Skeletal muscle tissue (tissue), 4 donors: Measurements from ENCODE around the gene FGF1. TPM values are rescaled to one million over a fixed set of nuclear protein-coding genes. Genes with fewer than 3 reads are reported as not detected.

Source experiments
- H3K27ac ChIP-seq: one replicate; pipeline ENCODE4 v1.7.0; 2013; ENCODE audit warnings: mild to moderate bottlenecking, low read depth, low read length, inconsistent platforms
- H3K27me3 ChIP-seq, 3 donors: one replicate each; pipeline ENCODE4 v1.7.0; 2013; ENCODE audit warnings: low read length in 3 of 3; ENCODE audit not compliant: control insufficient read depth in 3 of 3, insufficient read depth in 3 of 3
- H3K36me3 ChIP-seq, 3 donors: one replicate each; pipeline ENCODE4 v1.7.0; 2013; ENCODE audit warnings: low read length in 3 of 3; ENCODE audit not compliant: control insufficient read depth in 3 of 3, insufficient read depth in 3 of 3
- H3K4me1 ChIP-seq, 3 donors: one replicate each; pipeline ENCODE4 v1.7.0; 2013; ENCODE audit warnings: low read length in 3 of 3, mild to moderate bottlenecking in 3 of 3; ENCODE audit not compliant: control insufficient read depth in 3 of 3, insufficient read depth in 3 of 3
- H3K4me3 ChIP-seq, 3 donors: one replicate each; pipeline ENCODE4 v1.7.0; 2013; ENCODE audit warnings: low read length in 3 of 3
- H3K9ac ChIP-seq, 3 donors: one replicate each; pipeline ENCODE4 v1.7.0; 2013; ENCODE audit warnings: low read length in 3 of 3, mild to moderate bottlenecking in 3 of 3, moderate library complexity in 2 of 3, low read depth in 1 of 3
- H3K9me3 ChIP-seq, 3 donors: one replicate each; pipeline ENCODE4 v1.7.0; 2013; ENCODE audit warnings: low read length in 3 of 3; ENCODE audit not compliant: control insufficient read depth in 3 of 3
- total RNA-seq: library from RNA; depleted of rRNA; stranded (reverse); fragments of >200 nt; gene quantifications from one replicate; pipeline ENCODE4 v1.2.3, GENCODE V29; 2014
- donor health status: Osteomylitis.

The FGF1 gene
- total RNA-seq, 1 donor from 2014 or later, result 2.6 TPM

- no peaks in the 10 kb centered on the region for H3K36me3 ChIP-seq
- no peaks in the 10 kb centered on the region for H3K4me1 ChIP-seq
- no peak overlapping the region for H3K27ac ChIP-seq
- H3K27me3 ChIP-seq, result no peaks in the 10 kb centered on the region
- no peak overlapping the region for H3K4me3 ChIP-seq
- no peaks in the 10 kb centered on the region for H3K9me3 ChIP-seq
- H3K9ac ChIP-seq, result no peak overlapping the region
Measured at GRCh38 chr5:142578161-142578830, 107.6 kb downstream of the FGF1 start.

- no peaks in the 10 kb centered on the region for H3K9me3 ChIP-seq
- no peaks in the 10 kb centered on the region for H3K36me3 ChIP-seq
- H3K4me1 ChIP-seq, result no peaks in the 10 kb centered on the region
- no peak overlapping the region for H3K9ac ChIP-seq
- no peaks in the 10 kb centered on the region for H3K27me3 ChIP-seq
- no peak overlapping the region for H3K27ac ChIP-seq
- H3K4me3 ChIP-seq, result no peak overlapping the region
Measured at GRCh38 chr5:142576804-142577203, 109.1 kb downstream of the FGF1 start.

DNA sequence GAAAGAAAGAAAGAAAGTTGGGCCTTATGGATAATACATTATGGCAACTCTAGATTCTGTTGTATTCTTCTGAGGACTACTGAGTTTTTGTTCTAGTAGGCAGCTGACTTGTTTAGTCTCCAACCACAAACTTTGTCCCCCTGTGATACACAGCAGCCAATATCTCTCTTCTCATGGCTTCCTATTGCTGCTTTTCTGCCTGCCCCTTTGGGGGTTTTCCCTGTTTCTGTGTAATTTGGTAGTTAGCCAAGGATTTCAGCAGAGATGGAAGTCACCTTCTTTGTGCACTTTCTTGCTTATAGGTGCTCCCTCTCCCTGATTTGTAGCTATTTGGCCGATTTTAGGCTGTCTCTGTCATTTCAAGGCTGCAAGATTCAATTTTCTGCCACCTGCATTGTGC is 109.6 kb downstream of the FGF1 start:
- no peaks in the 10 kb centered on the region for H3K36me3 ChIP-seq
- no peak overlapping the region for H3K9ac ChIP-seq
- no peak overlapping the region for H3K4me3 ChIP-seq
- H3K9me3 ChIP-seq, result no peaks in the 10 kb centered on the region
- no peaks in the 10 kb centered on the region for H3K27me3 ChIP-seq
- no peaks in the 10 kb centered on the region for H3K4me1 ChIP-seq
- no peak overlapping the region for H3K27ac ChIP-seq

- Histone ChIP-seq H3K9ac (no peak overlapping the region), H3K27me3 (no peaks in the 10 kb centered on the region), H3K4me3 (no peak overlapping the region), H3K27ac (no peak overlapping the region), H3K9me3 (no peaks in the 10 kb centered on the region), H3K4me1 (peaks cover 0 to 6% (median 4%) of the 10 kb centered on the region in 3 donors), H3K36me3 (no peaks in the 10 kb centered on the region)
Measured at GRCh38 chr5:142572006-142572405, 113.9 kb downstream of the FGF1 start.

DNA sequence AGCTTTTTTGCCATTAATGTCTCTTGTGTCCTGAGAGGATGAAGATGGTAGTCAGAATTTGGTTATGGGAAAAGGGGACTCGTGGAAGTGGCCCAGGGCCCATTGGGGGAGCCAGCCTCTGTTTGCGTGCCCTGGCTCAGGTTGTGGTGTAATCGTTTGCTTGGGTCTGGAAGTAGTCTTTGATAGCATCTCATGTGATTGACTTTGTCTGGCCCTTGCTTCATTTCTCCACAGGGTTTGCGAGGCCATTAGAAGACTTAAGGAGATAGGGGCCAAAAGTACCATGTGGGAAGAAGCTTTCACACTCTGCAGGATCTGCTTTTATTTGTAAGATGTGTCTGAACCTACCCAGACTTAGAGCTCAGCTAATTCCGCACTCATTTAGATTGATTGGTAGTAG is 114.5 kb downstream of the FGF1 start:
- Histone ChIP-seq H3K27ac (no peak overlapping the region), H3K4me1 (peaks cover 0 to 6% (median 4%) of the 10 kb centered on the region in 3 donors), H3K27me3 (no peaks in the 10 kb centered on the region), H3K9ac (no peak overlapping the region), H3K4me3 (no peak overlapping the region), H3K36me3 (no peaks in the 10 kb centered on the region), H3K9me3 (no peaks in the 10 kb centered on the region)

DNA sequence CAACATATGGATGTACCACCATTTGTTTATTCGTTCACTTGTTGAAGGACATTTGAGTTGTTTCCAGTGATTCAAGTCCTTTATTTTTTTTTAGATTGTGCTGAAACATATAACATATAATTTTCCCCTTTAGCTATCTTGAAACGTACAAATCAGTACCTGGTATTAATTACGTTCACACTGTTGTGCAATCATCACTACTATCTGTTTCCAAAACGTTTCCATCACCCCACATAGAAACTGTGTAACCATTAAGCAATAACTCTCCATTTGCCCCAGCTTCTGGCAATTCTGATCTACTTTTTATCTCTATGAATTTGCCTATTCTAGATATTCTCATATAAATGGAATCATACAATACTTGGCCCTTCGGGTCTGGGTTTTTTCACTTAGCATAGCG is 116.0 kb downstream of the FGF1 start:
- Histone ChIP-seq H3K4me1 (peaks cover 0 to 6% (median 4%) of the 10 kb centered on the region in 3 donors), H3K36me3 (no peaks in the 10 kb centered on the region), H3K4me3 (no peak overlapping the region), H3K27me3 (no peaks in the 10 kb centered on the region), H3K27ac (no peak overlapping the region), H3K9ac (no peak overlapping the region), H3K9me3 (no peaks in the 10 kb centered on the region)

GRCh38 chr5:142568996-142569335 is 116.9 kb downstream of the FGF1 start:
- Histone ChIP-seq H3K4me1 (peaks cover 0 to 6% (median 4%) of the 10 kb centered on the region in 3 donors), H3K9me3 (no peaks in the 10 kb centered on the region), H3K27me3 (peaks cover 0 to 4% (median 0%) of the 10 kb centered on the region in 3 donors), H3K36me3 (no peaks in the 10 kb centered on the region), H3K27ac (no peak overlapping the region), H3K4me3 (no peak overlapping the region), H3K9ac (no peak overlapping the region)

GRCh38 chr5:142568283-142568995 is 117.5 kb downstream of the FGF1 start:
- H3K36me3 ChIP-seq, result no peaks in the 10 kb centered on the region
- H3K27ac ChIP-seq, result no peak overlapping the region
- peaks cover 0 to 4% (median 0%) of the 10 kb centered on the region in 3 donors for H3K27me3 ChIP-seq
- H3K9ac ChIP-seq, result no peak overlapping the region
- H3K4me1 ChIP-seq, result peaks cover 0 to 6% (median 4%) of the 10 kb centered on the region in 3 donors
- H3K4me3 ChIP-seq, result no peak overlapping the region
- H3K9me3 ChIP-seq, result no peaks in the 10 kb centered on the region

DNA sequence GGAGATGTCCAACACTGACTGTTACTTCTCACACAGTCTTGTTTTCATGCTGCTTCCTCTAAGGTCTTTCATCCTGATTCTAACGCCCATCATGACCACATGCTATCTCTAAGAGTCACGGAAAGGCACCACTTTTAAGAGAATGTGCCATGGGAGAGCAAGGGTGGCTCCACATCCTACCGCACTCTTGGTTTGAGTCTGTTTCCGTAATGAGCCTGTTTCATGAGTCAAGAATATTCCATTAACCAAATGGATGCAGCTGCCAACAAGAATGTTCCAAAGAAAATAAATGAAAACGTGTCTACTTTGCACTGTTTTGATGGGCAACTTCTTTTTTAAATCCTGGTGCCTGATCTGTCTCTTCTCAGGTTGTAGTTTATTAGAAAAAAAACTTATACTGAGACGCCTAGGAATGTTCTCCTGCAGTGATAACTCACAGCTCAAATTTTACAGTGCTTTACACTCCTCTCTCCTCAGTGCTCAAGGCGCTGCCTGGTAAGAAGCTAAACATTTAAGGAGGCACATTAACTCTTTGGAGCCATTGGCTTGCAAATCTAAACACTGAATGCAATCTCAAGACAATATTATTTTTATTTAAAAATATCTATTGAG is 124.3 kb downstream of the FGF1 start:
- Histone ChIP-seq H3K27ac (no peak overlapping the region), H3K36me3 (no peaks in the 10 kb centered on the region), H3K4me1 (no peaks in the 10 kb centered on the region), H3K4me3 (no peak overlapping the region), H3K27me3 (peaks cover 0 to 4% (median 0%) of the 10 kb centered on the region in 3 donors), H3K9ac (no peak overlapping the region), H3K9me3 (no peaks in the 10 kb centered on the region)

DNA sequence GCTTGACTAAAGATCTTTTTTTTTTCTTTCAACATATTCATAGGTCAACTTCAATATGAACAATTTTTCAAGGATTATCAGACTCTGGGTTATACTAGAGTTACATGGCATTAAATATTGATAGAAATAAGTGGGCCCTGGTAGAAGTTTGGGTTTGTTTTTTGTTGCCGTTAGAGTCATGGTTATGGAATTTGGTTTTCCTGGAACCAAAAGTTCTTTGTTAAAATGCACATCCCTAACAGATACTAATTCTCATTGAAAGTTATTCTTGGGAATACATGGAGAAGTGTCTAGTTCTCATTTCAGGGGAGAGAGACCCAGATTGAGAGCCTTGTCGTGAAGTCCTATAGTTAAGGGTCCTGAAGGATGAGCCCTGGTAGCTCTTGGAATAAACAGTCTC is 124.9 kb downstream of the FGF1 start:
- Histone ChIP-seq H3K9ac (no peak overlapping the region), H3K36me3 (no peaks in the 10 kb centered on the region), H3K4me3 (no peak overlapping the region), H3K4me1 (no peaks in the 10 kb centered on the region), H3K27me3 (peaks cover 0 to 4% (median 0%) of the 10 kb centered on the region in 3 donors), H3K9me3 (no peaks in the 10 kb centered on the region), H3K27ac (no peak overlapping the region)
